Thoracic aorta (tissue), 2 donors: ENCODE data around the gene CCL15. TPM values are rescaled to one million over a fixed set of nuclear protein-coding genes. Genes with fewer than 3 reads are reported as not detected.

Source experiments
- ATAC-seq: fragments of 150-250 bp; one replicate; pipeline ENCODE4 v1.8.0; 2017; ENCODE audit warnings: low read depth; ENCODE audit not compliant: insufficient number of reproducible peaks, low FRiP score
- DNase-seq: peaks from one replicate; pipeline ENCODE4 v3.0.0-alpha.2; 2020; ENCODE audit warnings: low spot score
- H3K27ac ChIP-seq, 2 donors: fragments of 200-600 bp; sonication (generic); 1 replicate in 1 of 2; 2 replicates in 1 of 2; pipeline ENCODE4 v1.5.1; 2016; ENCODE audit warnings: mild to moderate bottlenecking in 2 of 2, moderate library complexity in 2 of 2
- H3K27me3 ChIP-seq: fragments of 200-600 bp; sonication (generic); replicated peaks from 2 replicates; pipeline ENCODE4 v1.6.0; 2016; ENCODE audit warnings: mild to moderate bottlenecking; ENCODE audit not compliant: insufficient read depth
- H3K36me3 ChIP-seq: fragments of 200-600 bp; sonication (generic); one replicate; pipeline ENCODE4 v1.5.1; 2016
- H3K4me1 ChIP-seq, 2 donors: fragments of 200-600 bp; sonication (generic); 1 replicate in 1 of 2; 2 replicates in 1 of 2; pipeline versions ENCODE4 v1.5.1 to v1.6.0; 2016; ENCODE audit warnings: low read depth in 2 of 2, mild to moderate bottlenecking in 1 of 2; ENCODE audit not compliant: control insufficient read depth in 1 of 2
- H3K4me3 ChIP-seq: fragments of 200-600 bp; sonication (generic); 2 replicates; pipeline ENCODE4 v1.5.1; 2016; ENCODE audit warnings: mild to moderate bottlenecking
- H3K9me3 ChIP-seq: fragments of 200-600 bp; sonication (generic); 2 replicates; pipeline ENCODE4 v1.5.1; 2016
- CTCF ChIP-seq: fragments of 200-600 bp; sonication (generic); IDR thresholded peaks from one replicate; pipeline ENCODE4 v1.5.1; 2019; ENCODE audit warnings: antibody characterized with exemption
- total RNA-seq, 2 donors: library from RNA; depleted of rRNA; stranded (reverse); fragments of >200 nt; gene quantifications; one replicate each; pipeline versions ENCODE4 v1.1.0 to v1.2.3, GENCODE V29; 2016

Gene CCL15
- not detected for total RNA-seq

- TF ChIP-seq CTCF: no peak
- Histone ChIP-seq H3K36me3 (no peaks in the 10 kb centered on the region), H3K4me3 (no peak within 1 kb of the TSS), H3K27ac (no peak within 1 kb of the TSS), H3K4me1 (no peaks in the 10 kb centered on the region), H3K27me3 (no peaks in the 10 kb centered on the region), H3K9me3 (no peaks in the 10 kb centered on the region)
- DNase-seq (no peak), ATAC-seq (no peak)
Measured at GRCh38 chr17:36001110-36001771, at the start of gene CCL15. TSS of gene CCL15 (minus strand) at chr17:36001553. CDS start at chr17:36001492, 61 bp downstream.

- DNase-seq: no peak
- no peak for TF ChIP-seq CTCF
- H3K9me3 ChIP-seq: peaks cover 13% of the 10 kb centered on the region
- H3K4me1 ChIP-seq: no peaks in the 10 kb centered on the region
- H3K36me3 ChIP-seq: no peaks in the 10 kb centered on the region
- H3K27ac ChIP-seq: no peak overlapping the region
- H3K27me3 ChIP-seq: no peaks in the 10 kb centered on the region
- no peak for ATAC-seq
- no peak overlapping the region for H3K4me3 ChIP-seq
Measured at GRCh38 chr17:36049643-36050042, 48.3 kb upstream of the CCL15 start.

- ATAC-seq: no peak
- Histone ChIP-seq H3K9me3 (peaks cover 13% of the 10 kb centered on the region), H3K27me3 (no peaks in the 10 kb centered on the region)
Measured at GRCh38 chr17:36048066-36048465, 46.7 kb upstream of the CCL15 start.

GRCh38 chr17:36036235-36036634, 34.9 kb upstream of the CCL15 start:
- Histone ChIP-seq H3K27ac (no peak overlapping the region), H3K36me3 (no peaks in the 10 kb centered on the region), H3K4me3 (no peak overlapping the region), H3K27me3 (no peaks in the 10 kb centered on the region), H3K9me3 (no peaks in the 10 kb centered on the region), H3K4me1 (no peaks in the 10 kb centered on the region)
- no peak for DNase-seq
- no peak for ATAC-seq
- no peak for TF ChIP-seq CTCF

More at GRCh38 chr17:36048066-36048465, 46.7 kb upstream of the CCL15 start:
- H3K36me3 ChIP-seq: no peaks in the 10 kb centered on the region
- H3K4me1 ChIP-seq: no peaks in the 10 kb centered on the region
- TF ChIP-seq CTCF: no peak
- DNase-seq: no peak
- no peak overlapping the region for H3K27ac ChIP-seq
- no peak overlapping the region for H3K4me3 ChIP-seq

GRCh38 chr17:36034127-36034526, 32.8 kb upstream of the CCL15 start:
- ATAC-seq (no peak), DNase-seq (no peak)
- no peaks in the 10 kb centered on the region for H3K36me3 ChIP-seq
- H3K4me3 ChIP-seq: no peak overlapping the region
- TF ChIP-seq CTCF: no peak
- H3K4me1 ChIP-seq: no peaks in the 10 kb centered on the region
- no peaks in the 10 kb centered on the region for H3K9me3 ChIP-seq
- no peak overlapping the region for H3K27ac ChIP-seq
- no peaks in the 10 kb centered on the region for H3K27me3 ChIP-seq
